HEK293T (cell line): Measurements from ENCODE around the gene FERMT1.

Experiments
- CTCF ChIA-PET: fragments of 350-600 bp; formaldehyde crosslinking; extraction: SDS; loops from one replicate; lab custom pipeline; 2021; ENCODE audit warnings: antibody characterized with exemption, inconsistent platforms; lab: Yijun Ruan, JAX
- POLR2A ChIA-PET: fragments of 350-600 bp; formaldehyde crosslinking; extraction: SDS; loops from one replicate; lab custom pipeline; 2020; ENCODE audit warnings: antibody characterized with exemption, inconsistent platforms; lab: Yijun Ruan, JAX
- DNase-seq: peaks from one replicate; pipeline ENCODE4 v3.0.0; 2012; ENCODE audit warnings: mixed read lengths; ENCODE audit errors: extremely low spot score
- ARNT ChIP-seq: fragments of 450-650 bp; IDR thresholded peaks from 2 replicates; pipeline ENCODE4 v1.6.1; 2017; ENCODE audit warnings: mild to moderate bottlenecking
- BHLHE40 ChIP-seq: fragments of 450-650 bp; IDR thresholded peaks from 2 replicates; pipeline ENCODE4 v1.6.1; 2016; ENCODE audit warnings: mild to moderate bottlenecking, moderate library complexity, borderline replicate concordance
- CTBP1 ChIP-seq: fragments of 450-650 bp; IDR thresholded peaks from 2 replicates; pipeline ENCODE4 v1.6.1; 2016; ENCODE audit warnings: borderline replicate concordance
- ELF4 ChIP-seq: fragments of 450-650 bp; IDR thresholded peaks from 2 replicates; pipeline ENCODE4 v1.6.1; 2017; ENCODE audit warnings: antibody characterized with exemption
- FOXA1 ChIP-seq: fragments of 450-650 bp; IDR thresholded peaks from 2 replicates; pipeline ENCODE4 v1.6.1; 2016; ENCODE audit warnings: mild to moderate bottlenecking
- FOXK2 ChIP-seq: fragments of 450-650 bp; IDR thresholded peaks from 2 replicates; pipeline ENCODE4 v1.6.1; 2016; ENCODE audit warnings: mild to moderate bottlenecking
- FOXM1 ChIP-seq: fragments of 450-650 bp; IDR thresholded peaks from 2 replicates; pipeline ENCODE4 v1.6.1; 2017; ENCODE audit warnings: mild to moderate bottlenecking, borderline replicate concordance
- HDGF ChIP-seq: fragments of 450-650 bp; IDR thresholded peaks from 2 replicates; pipeline ENCODE4 v1.6.1; 2017; ENCODE audit warnings: antibody characterized with exemption, borderline replicate concordance
- L3MBTL2 ChIP-seq: fragments of 450-650 bp; conservative IDR thresholded peaks from 2 replicates; pipeline ENCODE4 v1.6.1; 2016; ENCODE audit warnings: mild to moderate bottlenecking
- LEF1 ChIP-seq: fragments of 450-650 bp; IDR thresholded peaks from 2 replicates; pipeline ENCODE4 v1.6.1; 2017; ENCODE audit warnings: mild to moderate bottlenecking, borderline replicate concordance
- NFRKB ChIP-seq: fragments of 450-650 bp; IDR thresholded peaks from 2 replicates; pipeline ENCODE4 v1.6.1; 2016; ENCODE audit warnings: mild to moderate bottlenecking, moderate library complexity
- PKNOX1 ChIP-seq: fragments of 450-650 bp; IDR thresholded peaks from 2 replicates; pipeline ENCODE4 v1.6.1; 2016
- SP1 ChIP-seq: fragments of 450-650 bp; IDR thresholded peaks from 2 replicates; pipeline ENCODE4 v1.6.1; 2017
- SUZ12 ChIP-seq: fragments of 450-650 bp; IDR thresholded peaks from 2 replicates; pipeline ENCODE4 v1.6.1; 2016; ENCODE audit warnings: mild to moderate bottlenecking
- TARDBP ChIP-seq: fragments of 450-650 bp; IDR thresholded peaks from 2 replicates; pipeline ENCODE4 v1.6.1; 2016
- ZNF384 ChIP-seq: fragments of 450-650 bp; IDR thresholded peaks from 2 replicates; pipeline ENCODE4 v1.6.1; 2016

Gene FERMT1

GRCh38 chr20:6157345-6157744 is 34.5 kb upstream of the FERMT1 start:
- ChIA-PET CTCF (no interaction called here), POLR2A (no interaction called here)
- DNase-seq, result no peak
- TF ChIP-seq FOXA1, result no peak
- TF ChIP-seq PKNOX1, result no peak
- TF ChIP-seq BHLHE40, result no peak
- TF ChIP-seq ZNF384, result no peak
- no peak for TF ChIP-seq SP1
- TF ChIP-seq HDGF, result no peak
- TF ChIP-seq SUZ12, result no peak
- TF ChIP-seq FOXK2, result no peak
- no peak for TF ChIP-seq L3MBTL2
- no peak for TF ChIP-seq ELF4
- TF ChIP-seq NFRKB, result no peak
- TF ChIP-seq TARDBP, result no peak
- TF ChIP-seq FOXM1, result no peak

- ChIA-PET POLR2A (no interaction called here), CTCF (no interaction called here)
- DNase-seq, result no peak
- TF ChIP-seq FOXK2 (no peak), NFRKB (no peak), ARNT (no peak), SUZ12 (no peak), PKNOX1 (no peak), L3MBTL2 (no peak), SP1 (no peak), HDGF (no peak), BHLHE40 (no peak), FOXA1 (no peak), TARDBP (no peak), ELF4 (no peak), CTBP1 (no peak), LEF1 (no peak), ZNF384 (no peak), FOXM1 (no peak)
Observed at GRCh38 chr20:6152777-6153176, 29.9 kb upstream of the FERMT1 start.

- ChIA-PET POLR2A (no interaction called here), CTCF (no interaction called here)
Observed at GRCh38 chr20:6148073-6148472, 25.2 kb upstream of the FERMT1 start.

DNA sequence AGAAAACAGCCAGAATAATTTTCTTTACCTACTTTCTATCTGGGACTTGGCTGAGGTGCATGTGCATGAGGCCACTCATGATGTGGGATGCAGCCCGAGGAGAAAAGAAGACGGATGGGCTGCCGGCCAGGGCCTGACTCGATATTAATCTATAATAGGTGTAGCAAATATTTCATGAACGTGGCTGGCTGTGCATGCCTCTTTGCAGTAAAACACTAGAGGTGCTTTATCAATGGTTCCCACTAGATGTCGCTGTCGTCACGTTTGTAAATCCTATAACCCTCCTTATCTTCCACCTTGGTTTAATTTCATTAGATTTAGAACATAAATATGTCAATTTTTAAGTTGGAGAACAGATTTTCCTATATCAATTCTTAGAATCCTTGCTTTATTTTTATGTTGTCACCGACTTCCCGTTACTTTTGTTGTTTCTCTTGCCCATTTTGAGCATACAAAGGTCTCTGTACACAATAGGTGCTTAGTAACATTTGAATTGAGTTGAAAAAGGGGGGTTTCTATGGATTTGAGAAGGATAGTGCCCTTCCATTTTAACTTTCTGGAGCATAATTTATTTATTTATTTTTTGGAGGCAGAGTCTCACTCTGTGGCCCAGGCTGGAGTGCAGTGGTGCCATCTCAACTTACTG is 19.6 kb upstream of the FERMT1 start:
- peak; percentile 54 for DNase-seq
- ChIA-PET CTCF (no interaction called here), POLR2A (no interaction called here)
- no peak for TF ChIP-seq L3MBTL2
- TF ChIP-seq PKNOX1, result no peak
- TF ChIP-seq ELF4, result no peak
- TF ChIP-seq SUZ12, result no peak
- no peak for TF ChIP-seq FOXM1
- no peak for TF ChIP-seq LEF1
- TF ChIP-seq TARDBP, result no peak
- TF ChIP-seq SP1, result no peak

More at GRCh38 chr20:6148073-6148472, 25.2 kb upstream of the FERMT1 start:
- no peak for TF ChIP-seq FOXK2
- no peak for TF ChIP-seq SP1
- no peak for TF ChIP-seq SUZ12
- TF ChIP-seq LEF1, result no peak
- no peak for TF ChIP-seq PKNOX1
- no peak for TF ChIP-seq ARNT
- no peak for TF ChIP-seq TARDBP
- TF ChIP-seq HDGF, result no peak
- no peak for TF ChIP-seq FOXA1
- TF ChIP-seq FOXM1, result no peak
- TF ChIP-seq ELF4, result no peak
- TF ChIP-seq BHLHE40, result no peak
- TF ChIP-seq ZNF384, result no peak
- TF ChIP-seq L3MBTL2, result no peak
- TF ChIP-seq CTBP1, result no peak
- no peak for TF ChIP-seq NFRKB
- no peak for DNase-seq

DNA sequence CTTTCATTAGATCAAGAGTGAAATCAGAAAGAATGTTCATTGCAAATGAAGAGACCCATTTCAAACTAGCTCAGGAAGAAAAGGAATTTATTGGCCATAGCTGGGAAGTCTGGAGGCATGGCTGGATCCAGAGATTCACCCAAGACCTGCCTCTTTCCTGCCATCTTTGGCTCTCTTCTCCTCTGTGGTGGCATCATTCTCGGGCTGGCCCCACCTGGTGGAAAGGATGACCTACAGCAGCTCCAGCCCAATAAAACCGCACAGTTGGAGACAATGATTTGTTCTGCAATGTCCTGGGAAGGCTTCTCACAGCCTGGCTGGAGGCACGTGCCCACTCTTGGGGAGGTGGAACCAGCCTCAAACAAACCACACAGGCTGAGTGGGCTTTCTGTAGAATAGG is 18.1 kb upstream of the FERMT1 start:
- DNase-seq, result peak; percentile 32
- ChIA-PET CTCF (no interaction called here), POLR2A (no interaction called here)
- TF ChIP-seq TARDBP (no peak), PKNOX1 (no peak), SP1 (no peak), HDGF (no peak), ZNF384 (no peak), FOXA1 (no peak), FOXM1 (no peak), ELF4 (no peak), L3MBTL2 (no peak), CTBP1 (no peak), NFRKB (no peak), SUZ12 (no peak), FOXK2 (no peak), BHLHE40 (no peak)
